ENCODE measurements around the gene KBTBD6.
"Not testable (repeated sequence)": the region's sequence is repeated elsewhere in the genome, so short reads cannot be mapped to it uniquely, and the experiment has no call there.

Gene KBTBD6

DNA sequence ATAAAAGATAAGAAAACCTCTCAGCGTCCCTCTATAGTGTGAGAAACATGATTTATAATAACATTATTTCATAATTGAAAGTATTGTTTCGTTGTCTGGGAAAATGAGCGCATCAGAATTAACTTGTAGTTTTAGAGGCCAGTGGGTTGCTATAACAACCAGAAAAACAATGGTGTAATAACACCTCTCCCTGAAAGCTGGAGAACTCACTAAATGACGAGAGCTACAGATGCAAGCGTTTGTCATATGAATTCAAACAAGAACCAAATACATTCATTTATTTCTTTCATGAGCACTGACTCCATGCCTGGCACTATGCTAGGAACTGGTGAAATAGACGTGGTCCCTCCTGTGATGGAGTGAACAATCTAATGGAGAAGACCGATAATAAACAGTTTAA lies 45.4 kb upstream of the KBTBD6 start:
- Histone ChIP-seq H3K79me2 (ENCODE audit: insufficient read depth, low read length) (no peaks in the 10 kb centered on the region), H3K4me2 (ENCODE audit: insufficient read depth, low read length) (no peak overlapping the region), H3K4me1 (ENCODE audit: insufficient read depth, low read length) (no peaks in the 10 kb centered on the region), H3K9me3 (ENCODE audit: insufficient read depth, low read length, severe bottlenecking) (peaks cover 17% of the 10 kb centered on the region), H2AFZ (ENCODE audit: low read depth, low read length) (no peak overlapping the region), H3K9ac (ENCODE audit: low read depth, low read length) (no peak overlapping the region), H3K4me3 (ENCODE audit: low read depth in 1 of 2, low read length in 2 of 2) (no peak overlapping the region), H3K36me3 (ENCODE audit: insufficient read depth, low read length) (no peaks in the 10 kb centered on the region; the same call in 1 of the 2 replicates), H3K27ac (ENCODE audit: low read length) (no peak overlapping the region), H3K27me3 (ENCODE audit: insufficient read depth, low read length, poor library complexity) (no peaks in the 10 kb centered on the region), H4K20me1 (ENCODE audit: insufficient read depth, low read length) (no peaks in the 10 kb centered on the region)
- TF ChIP-seq, protein P1, sequence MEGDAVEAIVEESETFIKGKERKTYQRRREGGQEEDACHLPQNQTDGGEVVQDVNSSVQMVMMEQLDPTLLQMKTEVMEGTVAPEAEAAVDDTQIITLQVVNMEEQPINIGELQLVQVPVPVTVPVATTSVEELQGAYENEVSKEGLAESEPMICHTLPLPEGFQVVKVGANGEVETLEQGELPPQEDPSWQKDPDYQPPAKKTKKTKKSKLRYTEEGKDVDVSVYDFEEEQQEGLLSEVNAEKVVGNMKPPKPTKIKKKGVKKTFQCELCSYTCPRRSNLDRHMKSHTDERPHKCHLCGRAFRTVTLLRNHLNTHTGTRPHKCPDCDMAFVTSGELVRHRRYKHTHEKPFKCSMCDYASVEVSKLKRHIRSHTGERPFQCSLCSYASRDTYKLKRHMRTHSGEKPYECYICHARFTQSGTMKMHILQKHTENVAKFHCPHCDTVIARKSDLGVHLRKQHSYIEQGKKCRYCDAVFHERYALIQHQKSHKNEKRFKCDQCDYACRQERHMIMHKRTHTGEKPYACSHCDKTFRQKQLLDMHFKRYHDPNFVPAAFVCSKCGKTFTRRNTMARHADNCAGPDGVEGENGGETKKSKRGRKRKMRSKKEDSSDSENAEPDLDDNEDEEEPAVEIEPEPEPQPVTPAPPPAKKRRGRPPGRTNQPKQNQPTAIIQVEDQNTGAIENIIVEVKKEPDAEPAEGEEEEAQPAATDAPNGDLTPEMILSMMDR (IDR thresholded peaks at IDR 0.05; ENCODE audit: borderline replicate concordance, extremely low read depth, low read length, poor library complexity, severe bottlenecking): no peak
- no peak for TF ChIP-seq EZH2 (IDR thresholded peaks at IDR 0.05; ENCODE audit: borderline replicate concordance, low read depth, low read length, severe bottlenecking)
- ATAC-seq (ENCODE audit: insufficient read depth, low read depth) (no peak), DNase-seq (no peak)

DNA sequence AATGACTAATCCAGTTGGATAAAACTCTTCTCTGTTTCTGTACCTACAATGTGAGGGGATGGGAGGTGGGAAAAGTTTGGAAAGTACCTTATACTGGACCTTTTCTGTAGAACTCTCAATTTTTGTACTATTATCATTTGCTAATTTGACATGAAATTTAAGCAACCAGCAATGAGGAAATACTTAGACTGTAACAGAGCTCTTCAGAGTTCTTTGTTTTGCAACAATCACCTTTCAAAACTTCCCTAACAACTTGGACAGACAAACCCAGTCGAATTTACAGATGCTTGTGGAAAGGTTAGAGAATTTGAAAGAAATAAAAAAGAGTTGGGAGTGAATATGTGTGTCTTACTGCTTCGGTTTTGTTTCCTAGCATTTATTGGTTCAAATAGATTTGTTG lies 45.0 kb upstream of the KBTBD6 start:
- H3K27ac ChIP-seq (ENCODE audit: low read length): no peak overlapping the region
- peaks cover 17% of the 10 kb centered on the region for H3K9me3 ChIP-seq (ENCODE audit: insufficient read depth, low read length, severe bottlenecking)
- H2AFZ ChIP-seq (ENCODE audit: low read depth, low read length): no peak overlapping the region
- H4K20me1 ChIP-seq (ENCODE audit: insufficient read depth, low read length): no peaks in the 10 kb centered on the region
- no peak overlapping the region for H3K9ac ChIP-seq (ENCODE audit: low read depth, low read length)
- no peak for ATAC-seq (ENCODE audit: insufficient read depth, low read depth)
- no peaks in the 10 kb centered on the region for H3K4me1 ChIP-seq (ENCODE audit: insufficient read depth, low read length)
- no peaks in the 10 kb centered on the region; the same call in 1 of the 2 replicates for H3K36me3 ChIP-seq (ENCODE audit: insufficient read depth, low read length)
- H3K79me2 ChIP-seq (ENCODE audit: insufficient read depth, low read length): no peaks in the 10 kb centered on the region
- no peak overlapping the region for H3K4me2 ChIP-seq (ENCODE audit: insufficient read depth, low read length)
- H3K4me3 ChIP-seq (ENCODE audit: low read depth in 1 of 2, low read length in 2 of 2): no peak overlapping the region
- DNase-seq: no peak
- TF ChIP-seq, protein P1 (IDR thresholded peaks at IDR 0.05; ENCODE audit: borderline replicate concordance, extremely low read depth, low read length, poor library complexity, severe bottlenecking): no peak
- TF ChIP-seq EZH2 (IDR thresholded peaks at IDR 0.05; ENCODE audit: borderline replicate concordance, low read depth, low read length, severe bottlenecking): no peak
- H3K27me3 ChIP-seq (ENCODE audit: insufficient read depth, low read length, poor library complexity): no peaks in the 10 kb centered on the region

DNA sequence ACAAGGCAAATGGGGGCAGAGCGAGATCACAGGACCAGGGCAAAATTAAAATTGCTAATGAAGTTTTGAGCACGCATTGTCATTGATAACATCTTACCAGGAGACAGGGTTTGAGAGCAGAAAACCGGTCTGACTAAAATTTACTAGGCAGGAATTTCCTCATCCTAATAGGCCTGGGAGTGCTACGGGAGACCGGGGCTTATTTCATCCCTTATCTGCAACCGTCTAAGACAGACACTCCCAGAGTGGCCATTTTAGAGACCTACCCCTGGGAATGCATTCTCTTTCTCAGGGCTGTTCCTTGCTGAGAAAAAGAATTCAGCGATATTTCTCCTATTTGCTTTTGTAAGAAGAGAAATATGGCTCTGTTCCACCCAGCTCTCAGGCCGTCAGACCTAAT lies 43.0 kb upstream of the KBTBD6 start:
- H3K27me3 ChIP-seq (ENCODE audit: insufficient read depth, low read length, poor library complexity); H3K36me3 ChIP-seq (ENCODE audit: insufficient read depth, low read length); H2AFZ ChIP-seq (ENCODE audit: low read depth, low read length); H3K4me3 ChIP-seq (ENCODE audit: low read depth in 1 of 2, low read length in 2 of 2); H4K20me1 ChIP-seq (ENCODE audit: insufficient read depth, low read length); H3K4me2 ChIP-seq (ENCODE audit: insufficient read depth, low read length); H3K79me2 ChIP-seq (ENCODE audit: insufficient read depth, low read length); H3K4me1 ChIP-seq (ENCODE audit: insufficient read depth, low read length); ATAC-seq (ENCODE audit: insufficient read depth, low read depth); H3K27ac ChIP-seq (ENCODE audit: low read length); H3K9ac ChIP-seq (ENCODE audit: low read depth, low read length); DNase-seq: not testable (repeated sequence)
- peaks cover 17% of the 10 kb centered on the region for H3K9me3 ChIP-seq (ENCODE audit: insufficient read depth, low read length, severe bottlenecking)

DNA sequence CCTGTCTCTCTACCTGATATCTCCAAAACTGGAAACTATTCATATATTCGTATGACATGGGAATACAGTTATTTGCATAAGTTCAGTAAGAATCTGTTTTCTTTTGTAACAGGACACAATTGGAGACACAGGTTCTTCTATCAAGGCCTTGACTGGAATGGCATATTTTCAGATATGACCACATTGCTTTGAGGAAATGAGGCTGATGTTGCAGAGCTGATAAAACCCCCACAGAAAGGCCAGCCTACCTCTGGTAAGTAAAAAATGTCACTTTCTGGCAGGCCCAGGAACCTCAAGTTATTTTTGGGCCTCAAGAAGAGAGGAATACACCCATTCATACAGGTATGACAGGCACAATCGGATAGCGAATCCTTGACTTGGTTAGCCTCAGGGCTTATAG lies 29.5 kb upstream of the KBTBD6 start:
- Histone ChIP-seq H4K20me1 (ENCODE audit: insufficient read depth, low read length) (no peaks in the 10 kb centered on the region), H3K4me3 (ENCODE audit: low read depth in 1 of 2, low read length in 2 of 2) (no peak overlapping the region), H3K9ac (ENCODE audit: low read depth, low read length) (no peak overlapping the region), H3K79me2 (ENCODE audit: insufficient read depth, low read length) (no peaks in the 10 kb centered on the region), H3K4me1 (ENCODE audit: insufficient read depth, low read length) (0 out of 2 replicates have a peak, but pooled peaks cover 6% of the 10 kb centered on the region), H3K9me3 (ENCODE audit: insufficient read depth, low read length, severe bottlenecking) (no peaks in the 10 kb centered on the region), H2AFZ (ENCODE audit: low read depth, low read length) (no peak overlapping the region), H3K36me3 (ENCODE audit: insufficient read depth, low read length) (peaks cover 6% of the 10 kb centered on the region; the same call in 1 of the 2 replicates), H3K27me3 (ENCODE audit: insufficient read depth, low read length, poor library complexity) (no peaks in the 10 kb centered on the region), H3K27ac (ENCODE audit: low read length) (no peak overlapping the region), H3K4me2 (ENCODE audit: insufficient read depth, low read length) (no peak overlapping the region)
- DNase-seq (no peak), ATAC-seq (ENCODE audit: insufficient read depth, low read depth) (no peak)
- TF ChIP-seq, protein P1 (IDR thresholded peaks at IDR 0.05; ENCODE audit: borderline replicate concordance, extremely low read depth, low read length, poor library complexity, severe bottlenecking): no peak
- no peak for TF ChIP-seq EZH2 (IDR thresholded peaks at IDR 0.05; ENCODE audit: borderline replicate concordance, low read depth, low read length, severe bottlenecking)

Data from DND-41 (cell line).